Endodermal cell (in vitro differentiated cells): ENCODE measurements around the gene SOX8. TPM values are rescaled to one million over a fixed set of nuclear protein-coding genes. Genes with fewer than 3 reads are reported as not detected.

Source experiments
- DNase-seq: peaks from one replicate; pipeline ENCODE4 v3.0.0-alpha.2; 2017
- H3K27ac ChIP-seq: 2 replicates; pipeline ENCODE4 v1.5.1; 2013; ENCODE audit warnings: mild to moderate bottlenecking, low read depth, low read length, moderate library complexity
- H3K27me3 ChIP-seq: 2 replicates; pipeline ENCODE4 v1.6.1; 2013; ENCODE audit warnings: mild to moderate bottlenecking, low read length, moderate library complexity; ENCODE audit not compliant: insufficient read depth, control insufficient read depth, poor library complexity, severe bottlenecking
- H3K36me3 ChIP-seq: 2 replicates; pipeline ENCODE4 v1.7.0; 2013; ENCODE audit warnings: mild to moderate bottlenecking, low read length, moderate library complexity; ENCODE audit not compliant: control insufficient read depth, insufficient read depth
- H3K4me1 ChIP-seq: one replicate; pipeline ENCODE4 v1.7.0; 2013; ENCODE audit warnings: low read length; ENCODE audit not compliant: control insufficient read depth, insufficient read depth
- H3K4me3 ChIP-seq: 2 replicates; pipeline ENCODE4 v1.5.1; 2013; ENCODE audit warnings: mild to moderate bottlenecking, low read length, moderate library complexity
- H3K9ac ChIP-seq: 2 replicates; pipeline ENCODE4 v1.6.1; 2013; ENCODE audit warnings: mild to moderate bottlenecking, low read length, moderate library complexity; ENCODE audit not compliant: poor library complexity, severe bottlenecking; ENCODE audit errors: extremely low read depth
- H3K9me3 ChIP-seq: 2 replicates; pipeline ENCODE4 v1.6.1; 2013; ENCODE audit warnings: mild to moderate bottlenecking, low read length, moderate library complexity; ENCODE audit not compliant: control insufficient read depth
- H3K27ac Mint-ChIP-seq: 2 replicates; pipeline ENCODE4 v1.8.0; 2020; ENCODE audit warnings: mixed read lengths
- H3K27me3 Mint-ChIP-seq: 2 replicates; pipeline ENCODE4 v1.8.0; 2021; ENCODE audit warnings: mild to moderate bottlenecking, mixed read lengths; ENCODE audit not compliant: insufficient read depth
- H3K36me3 Mint-ChIP-seq: 2 replicates; pipeline ENCODE4 v1.8.0; 2020; ENCODE audit warnings: low read depth, mixed read lengths
- H3K4me1 Mint-ChIP-seq: 2 replicates; pipeline ENCODE4 v1.8.0; 2020; ENCODE audit warnings: mixed read lengths
- H3K4me3 Mint-ChIP-seq: 2 replicates; pipeline ENCODE4 v1.8.0; 2020; ENCODE audit warnings: mild to moderate bottlenecking, moderate library complexity, mixed read lengths
- H3K9me3 Mint-ChIP-seq: 2 replicates; pipeline ENCODE4 v1.8.0; 2020; ENCODE audit warnings: mild to moderate bottlenecking, mixed read lengths
- WGBS, 2 experiments: methylation state at CpG; one replicate each; pipeline versions ENCODE4 v1.1.5 to v1.1.7; 2013; ENCODE audit warnings: missing lambda C conversion rate in 2 of 2, mixed read lengths in 1 of 2; ENCODE audit not compliant: insufficient coverage in 1 of 2, insufficient read length in 1 of 2; 5-methylcytosine and 5-hydroxymethylcytosine counted together
- total RNA-seq, 2 donors: library from RNA; stranded (reverse); fragmentation: NEBNext Ultra II Directional in 1 of 2; extraction: Animal tissue kit (Norgen Biotek cat#: 25700) in 1 of 2; gene quantifications; 2 replicates in 1 of 2; 3 replicates in 1 of 2; pipeline ENCODE4 v1.2.1, GENCODE V29; 2021
- TF ChIP-seq, protein P1 (sequence below): fragments of 200-600 bp; sonication (generic); conservative IDR thresholded peaks from 2 replicates; pipeline ENCODE4 v1.5.0; 2021; ENCODE audit warnings: antibody characterized with exemption, mild to moderate bottlenecking

Gene SOX8
- total RNA-seq, 2 donors from 2014 or later: 0.69 to 5.1 TPM

DNA sequence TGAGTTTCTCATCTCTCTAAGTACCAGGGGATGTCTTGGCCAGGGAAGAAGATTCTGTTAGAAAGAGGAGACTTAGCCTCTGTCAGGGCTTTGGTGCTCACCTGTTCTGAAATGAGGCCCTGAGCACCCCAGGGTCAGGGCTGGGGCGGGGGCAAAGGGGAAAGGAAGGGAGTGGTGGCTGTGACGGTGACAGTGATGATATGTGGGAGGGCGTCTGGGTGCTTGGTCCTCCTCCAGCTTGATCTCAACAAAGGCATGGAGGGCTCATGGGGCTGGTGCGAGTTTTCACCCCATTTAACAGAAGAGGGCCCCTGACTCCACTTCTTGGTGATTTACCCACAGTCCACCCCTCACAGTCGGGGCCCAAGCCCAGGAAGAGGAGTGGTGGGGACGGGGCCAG is 15.1 kb downstream of the SOX8 start:
- 58 to 69% methylated on average over 2 to 6 of the region's 6 CpGs for WGBS, 2 experiments
- no peak overlapping the region for H3K27ac ChIP-seq
- Mint-ChIP-seq H3K27ac (no peak overlapping the region), H3K9me3 (no peaks in the 10 kb centered on the region), H3K36me3 (no peaks in the 10 kb centered on the region), H3K4me1 (peaks cover 2% of the 10 kb centered on the region), H3K4me3 (no peak overlapping the region), H3K27me3 (peaks cover 9% of the 10 kb centered on the region)
- TF ChIP-seq, protein P1, sequence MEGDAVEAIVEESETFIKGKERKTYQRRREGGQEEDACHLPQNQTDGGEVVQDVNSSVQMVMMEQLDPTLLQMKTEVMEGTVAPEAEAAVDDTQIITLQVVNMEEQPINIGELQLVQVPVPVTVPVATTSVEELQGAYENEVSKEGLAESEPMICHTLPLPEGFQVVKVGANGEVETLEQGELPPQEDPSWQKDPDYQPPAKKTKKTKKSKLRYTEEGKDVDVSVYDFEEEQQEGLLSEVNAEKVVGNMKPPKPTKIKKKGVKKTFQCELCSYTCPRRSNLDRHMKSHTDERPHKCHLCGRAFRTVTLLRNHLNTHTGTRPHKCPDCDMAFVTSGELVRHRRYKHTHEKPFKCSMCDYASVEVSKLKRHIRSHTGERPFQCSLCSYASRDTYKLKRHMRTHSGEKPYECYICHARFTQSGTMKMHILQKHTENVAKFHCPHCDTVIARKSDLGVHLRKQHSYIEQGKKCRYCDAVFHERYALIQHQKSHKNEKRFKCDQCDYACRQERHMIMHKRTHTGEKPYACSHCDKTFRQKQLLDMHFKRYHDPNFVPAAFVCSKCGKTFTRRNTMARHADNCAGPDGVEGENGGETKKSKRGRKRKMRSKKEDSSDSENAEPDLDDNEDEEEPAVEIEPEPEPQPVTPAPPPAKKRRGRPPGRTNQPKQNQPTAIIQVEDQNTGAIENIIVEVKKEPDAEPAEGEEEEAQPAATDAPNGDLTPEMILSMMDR: no peak
- peaks cover 10% of the 10 kb centered on the region for H3K4me1 ChIP-seq
- H3K9me3 ChIP-seq: peaks cover 7% of the 10 kb centered on the region
- no peaks in the 10 kb centered on the region for H3K27me3 ChIP-seq
- no peak overlapping the region for H3K9ac ChIP-seq
- no peak overlapping the region for H3K4me3 ChIP-seq
- H3K36me3 ChIP-seq: no peaks in the 10 kb centered on the region
- DNase-seq: no peak

DNA sequence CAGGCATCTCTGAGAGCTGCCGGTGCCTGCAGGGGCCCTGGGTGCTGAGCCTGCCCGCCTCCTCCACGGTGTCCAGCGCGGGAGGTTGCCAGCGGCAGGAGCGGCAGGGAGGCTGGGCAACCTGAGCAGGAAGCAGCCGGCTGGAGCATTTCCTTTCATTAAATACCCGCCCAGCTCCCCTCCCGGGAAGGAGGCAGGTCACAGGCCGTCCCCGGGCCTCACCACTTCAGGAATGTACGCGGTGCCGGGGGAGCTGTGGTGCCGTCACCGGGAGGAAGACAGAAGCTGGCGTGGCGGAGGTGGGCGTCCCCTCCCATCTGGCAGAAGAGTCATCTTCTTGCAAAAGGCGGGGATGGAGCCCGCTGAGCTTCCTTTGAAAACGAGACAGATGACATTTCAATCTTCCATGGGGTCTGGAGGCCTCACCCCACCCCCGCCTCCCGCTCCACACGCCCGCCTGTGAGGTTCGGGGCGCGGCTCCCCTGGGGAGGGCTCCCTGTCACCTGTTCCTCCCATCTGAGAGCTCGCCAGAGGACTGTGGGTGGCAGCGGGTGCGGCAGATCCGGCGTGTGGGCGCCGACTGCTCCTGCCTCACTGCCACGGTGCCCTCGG is 16.0 kb downstream of the SOX8 start:
- peaks cover 7% of the 10 kb centered on the region for H3K9me3 ChIP-seq
- no peaks in the 10 kb centered on the region for H3K27me3 ChIP-seq
- WGBS, 2 experiments: 43 to 49% methylated on average over 27 to 39 of the region's 39 CpGs
- Mint-ChIP-seq H3K27ac (no peak overlapping the region), H3K9me3 (no peaks in the 10 kb centered on the region), H3K36me3 (no peaks in the 10 kb centered on the region), H3K4me3 (peak overlapping the region; percentile 26), H3K27me3 (peaks cover 9% of the 10 kb centered on the region), H3K4me1 (peaks cover 2% of the 10 kb centered on the region)
- peaks cover 10% of the 10 kb centered on the region for H3K4me1 ChIP-seq
- H3K4me3 ChIP-seq: no peak overlapping the region
- peak; percentile 86 for DNase-seq
- no peak overlapping the region for H3K9ac ChIP-seq
- no peaks in the 10 kb centered on the region for H3K36me3 ChIP-seq
- TF ChIP-seq, protein P1: no peak
- no peak overlapping the region for H3K27ac ChIP-seq

DNA sequence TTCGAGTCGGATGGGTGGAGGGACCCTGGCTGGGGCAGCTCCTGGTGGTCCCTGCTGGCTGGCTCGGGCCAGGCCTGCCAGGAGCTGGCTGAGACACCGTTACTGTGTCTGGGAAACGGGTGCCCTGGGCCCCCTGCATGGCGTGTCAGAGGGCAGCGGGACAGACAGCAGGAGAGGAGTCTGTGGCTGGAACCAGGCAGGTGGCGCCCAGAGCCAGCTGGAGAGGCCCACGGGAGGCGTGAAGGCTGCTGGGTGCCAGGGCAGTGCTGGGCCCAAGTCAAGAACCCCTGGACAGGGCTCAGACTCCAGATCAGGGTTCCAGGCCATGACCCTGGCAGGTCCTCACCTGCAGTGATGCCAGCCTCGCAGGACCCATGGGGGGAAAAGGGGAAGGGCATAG is 16.6 kb downstream of the SOX8 start:
- Mint-ChIP-seq H3K4me3 (no peak overlapping the region), H3K4me1 (peaks cover 2% of the 10 kb centered on the region), H3K36me3 (no peaks in the 10 kb centered on the region), H3K27me3 (peaks cover 9% of the 10 kb centered on the region), H3K9me3 (no peaks in the 10 kb centered on the region), H3K27ac (no peak overlapping the region)
- Histone ChIP-seq H3K27me3 (no peaks in the 10 kb centered on the region), H3K4me1 (peaks cover 10% of the 10 kb centered on the region), H3K9me3 (peaks cover 7% of the 10 kb centered on the region), H3K27ac (no peak overlapping the region), H3K9ac (no peak overlapping the region), H3K36me3 (no peaks in the 10 kb centered on the region), H3K4me3 (no peak overlapping the region)
- TF ChIP-seq, protein P1: no peak
- no peak for DNase-seq
- 88 to 95% methylated on average over 9 to 11 of the region's 11 CpGs for WGBS, 2 experiments
